Measurements from ENCODE around the gene CDC42EP1.

DNA sequence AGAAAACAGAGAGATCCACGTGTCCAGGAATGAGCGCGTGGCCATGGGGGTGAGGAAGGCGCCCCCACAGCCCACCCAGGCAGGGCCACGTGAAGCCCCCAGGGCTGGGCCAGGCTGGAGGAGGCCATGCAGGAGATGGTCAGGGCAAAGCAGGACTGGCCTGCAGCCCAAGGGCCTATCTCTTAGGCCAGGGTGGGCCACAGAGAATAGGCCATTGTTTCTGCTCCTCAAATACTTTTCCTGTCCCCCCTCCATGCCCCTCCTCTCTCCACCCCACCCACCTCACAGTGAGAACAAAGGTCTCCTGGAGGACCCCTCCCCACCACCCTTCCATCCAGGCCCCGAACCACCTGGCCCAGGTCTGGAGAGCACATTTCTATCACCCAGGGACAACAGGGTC lies 8.3 kb upstream of the CDC42EP1 start:
- TF ChIP-seq POLR2A (IDR thresholded peaks at IDR 0.05; ENCODE audit: low read length) (no peak), GATA1 (IDR thresholded peaks at IDR 0.05; ENCODE audit: low read depth, low read length) (no peak)

Data from erythroblast (primary cell).